ENCODE results near the gene CAMTA1. TPM values are rescaled to one million over a fixed set of nuclear protein-coding genes. Genes with fewer than 3 reads are reported as not detected.

The CAMTA1 gene
- total and polyA plus RNA-seq, 9 of the 15 experiments (the other 6 are each of a cell fraction or from before 2014, with no cell fraction given): 43.9 to 161 (median 65.9) TPM

- no peaks in the 10 kb centered on the region for H3K79me2 ChIP-seq (ENCODE audit: control insufficient read depth, insufficient read depth, low read length)
- H3K4me3 ChIP-seq: no peak overlapping the region
- no peaks in the 10 kb centered on the region for H3K9me3 ChIP-seq (replicated peaks; ENCODE audit: control insufficient read depth, insufficient read depth, low read depth, low read length)
- no peak for DNase-seq (ENCODE audit: extremely low read depth in 1 of 4, low spot score in 3 of 4)
- ChIA-PET CTCF (ENCODE audit: low intra/inter-chr PET ratio) (no interaction called here), POLR2A (no interaction called here)
- H3K9ac ChIP-seq (ENCODE audit: insufficient read depth in 1 of 2, low read depth in 2 of 2, low read length in 2 of 2): no peak overlapping the region
- intact Hi-C loops (cut with micrococcal nuclease): no loop called here
- H3K4me1 ChIP-seq (replicated peaks in 1 of 2; ENCODE audit: control insufficient read depth in 2 of 2, insufficient read depth in 2 of 2, low read length in 2 of 2): no peaks in the 10 kb centered on the region
- H3K9me1 ChIP-seq (ENCODE audit: control insufficient read depth, insufficient read depth, low read length): no peaks in the 10 kb centered on the region
- FAIRE-seq: no peak
- no TSS peak for BruUV-seq (replicated peaks)
- no peak overlapping the region for H2AFZ ChIP-seq (ENCODE audit: low read depth, low read length)
- WGBS (ENCODE audit: insufficient coverage, low coverage, missing lambda C conversion rate): 0% methylated on average over 7 of the region's 9 CpGs
- no peak for ATAC-seq
- H3K36me3 ChIP-seq (ENCODE audit: control insufficient read depth, insufficient read depth, low read length): no peaks in the 10 kb centered on the region
- TF ChIP-seq TAF1 (IDR thresholded peaks at IDR 0.05; ENCODE audit: control insufficient read depth, extremely low read depth, insufficient read depth, low read length, severe bottlenecking) (no peak), ZNF263 (CRISPR knock-in tag; IDR thresholded peaks at IDR 0.05; ENCODE audit: borderline replicate concordance) (peak; percentile 94)
- H3K4me2 ChIP-seq (ENCODE audit: insufficient read depth, low read length): no peak overlapping the region
- no peaks in the 10 kb centered on the region for H4K20me1 ChIP-seq (replicated peaks; ENCODE audit: control insufficient read depth, insufficient read depth, low read length)
- H3K27ac ChIP-seq (ENCODE audit: extremely low read depth, low read depth, low read length): no peak overlapping the region
- in situ Hi-C loops (cut with MboI): no loop called here
- H3K27me3 ChIP-seq (ENCODE audit: control insufficient read depth in 2 of 2, insufficient read depth in 2 of 2, low read length in 2 of 2): peaks cover 3 to 16% of the 10 kb centered on the region in 2 experiments; a peak in 4 of 5 replicates
Measured at GRCh38 chr1:6942990-6943389, 157.7 kb downstream of the CAMTA1 start.

- ATAC-seq (peak; percentile 56), DNase-seq (ENCODE audit: extremely low read depth in 1 of 4, low spot score in 3 of 4) (no peak), FAIRE-seq (no peak)
- Histone ChIP-seq H4K20me1 (replicated peaks; ENCODE audit: control insufficient read depth, insufficient read depth, low read length) (0 out of 2 replicates have a peak, but pooled peaks cover 4% of the 10 kb centered on the region), H3K4me2 (ENCODE audit: insufficient read depth, low read length) (no peak overlapping the region), H3K36me3 (ENCODE audit: control insufficient read depth, insufficient read depth, low read length) (no peaks in the 10 kb centered on the region), H3K4me3 (no peak overlapping the region), H2AFZ (ENCODE audit: low read depth, low read length) (no peak overlapping the region), H3K9ac (ENCODE audit: insufficient read depth in 1 of 2, low read depth in 2 of 2, low read length in 2 of 2) (no peak overlapping the region), H3K79me2 (ENCODE audit: control insufficient read depth, insufficient read depth, low read length) (no peaks in the 10 kb centered on the region), H3K9me1 (ENCODE audit: control insufficient read depth, insufficient read depth, low read length) (no peaks in the 10 kb centered on the region), H3K4me1 (replicated peaks in 1 of 2; ENCODE audit: control insufficient read depth in 2 of 2, insufficient read depth in 2 of 2, low read length in 2 of 2) (no peaks in the 10 kb centered on the region), H3K27ac (ENCODE audit: extremely low read depth, low read depth, low read length) (no peak overlapping the region), H3K27me3 (ENCODE audit: control insufficient read depth in 2 of 2, insufficient read depth in 2 of 2, low read length in 2 of 2) (peaks cover 3 to 20% of the 10 kb centered on the region in 2 experiments), H3K9me3 (replicated peaks; ENCODE audit: control insufficient read depth, insufficient read depth, low read depth, low read length) (no peaks in the 10 kb centered on the region)
- no TSS peak for BruUV-seq (replicated peaks)
- CTCF ChIA-PET (ENCODE audit: low intra/inter-chr PET ratio): no interaction called here
- WGBS (ENCODE audit: insufficient coverage, low coverage, missing lambda C conversion rate): 3% methylated on average over 9 of the region's 9 CpGs
- intact Hi-C loops (cut with micrococcal nuclease): no loop called here
- POLR2A ChIA-PET: interaction anchor here (1.6 kb wide), 1 partner anchor 10 kb away, joined by 8 read pairs; no protein-coding TSS in a partner anchor
- in situ Hi-C loops (cut with MboI): no loop called here
- TF ChIP-seq MED1 (CRISPR knock-in tag; IDR thresholded peaks at IDR 0.05; ENCODE audit: borderline replicate concordance): no peak
- TF ChIP-seq CEBPG (CRISPR knock-in tag; IDR thresholded peaks at IDR 0.05): peak; percentile 49
- TF ChIP-seq CEBPG (tag; conservative IDR thresholded peaks at IDR 0.05 in 1 of 2, IDR thresholded peaks at IDR 0.05 in 1 of 2): peak in 1 of 2 experiments; percentile 63; a peak in 2 of 4 replicates
- peak; percentile 73 for TF ChIP-seq CEBPB (tag; IDR thresholded peaks at IDR 0.05)
- no peak for TF ChIP-seq ZC3H11A (IDR thresholded peaks at IDR 0.05; ENCODE audit: low read depth, low read length)
- TF ChIP-seq ATF3 (IDR thresholded peaks at IDR 0.05): peak; percentile 61
- no peak for TF ChIP-seq ATF3 (CRISPR knock-in tag; conservative IDR thresholded peaks at IDR 0.05)
- no peak for TF ChIP-seq ZNF212 (CRISPR knock-in tag; IDR thresholded peaks at IDR 0.05)
- TF ChIP-seq ETV6 (IDR thresholded peaks at IDR 0.05; ENCODE audit: borderline replicate concordance in 1 of 2, low read depth in 2 of 2, low read length in 1 of 2): no peak
- TF ChIP-seq ETV6 (CRISPR knock-in tag; IDR thresholded peaks at IDR 0.05; ENCODE audit: borderline replicate concordance): no peak
- TF ChIP-seq CTCF (IDR thresholded peaks at IDR 0.05 in 2 of 3, conservative IDR thresholded peaks at IDR 0.05 in 1 of 3; ENCODE audit: insufficient read depth in 2 of 3, low read depth in 1 of 3, low read length in 3 of 3): peak in 1 of 3 experiments; percentile 25; a peak in 1 of 6 replicates
- no peak for TF ChIP-seq ZFPM2 (CRISPR knock-in tag; IDR thresholded peaks at IDR 0.05)
Measured at GRCh38 chr1:6944434-6944833, 159.2 kb downstream of the CAMTA1 start.
